ENCODE measurements around the gene TDRD1. TPM values are rescaled to one million over a fixed set of nuclear protein-coding genes. Genes with fewer than 3 reads are reported as not detected.

Gene TDRD1
- total RNA-seq, 1 experiment from 2014 or later: not detected

DNA sequence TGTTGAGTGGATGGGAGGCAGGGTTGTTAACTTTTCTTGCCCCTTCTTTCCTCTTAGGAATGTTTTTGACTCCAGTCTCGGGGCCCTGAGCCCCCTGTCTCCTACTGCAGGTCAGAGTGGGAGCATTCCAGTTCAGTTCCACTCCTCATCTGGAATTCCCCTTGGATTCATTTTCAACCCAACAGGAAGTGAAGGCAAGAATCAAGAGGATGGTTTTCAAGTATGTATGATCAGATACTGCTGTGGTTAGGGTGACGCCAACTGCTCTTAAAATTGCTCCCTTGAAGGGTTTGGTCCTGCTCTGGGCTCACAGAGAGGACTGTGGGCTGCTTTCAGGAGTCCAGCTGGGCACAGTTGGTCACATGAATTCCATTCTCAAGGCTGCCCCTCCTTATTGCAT, 81.9 kb downstream of the TDRD1 start:
- no peaks in the 10 kb centered on the region for H3K9me3 ChIP-seq (ENCODE audit: low read depth, low read length, poor library complexity, severe bottlenecking)
- H3K4me1 ChIP-seq (ENCODE audit: insufficient read depth, low read length, poor library complexity, severe bottlenecking): no peaks in the 10 kb centered on the region
- no peak overlapping the region for H3K4me3 ChIP-seq (ENCODE audit: low read depth, low read length, poor library complexity, severe bottlenecking)
- intact Hi-C loops (cut with micrococcal nuclease; ENCODE audit: unreplicated experiment): no loop called here
- H3K27ac ChIP-seq (ENCODE audit: low read depth, low read length, poor library complexity, severe bottlenecking): no peak overlapping the region
- ChIA-PET CTCF (no interaction called here), POLR2A (ENCODE audit: low non-redundant PET) (no interaction called here)
- DNase-seq (ENCODE audit: low spot score): no peak
- H3K36me3 ChIP-seq (ENCODE audit: insufficient read depth, low read length, poor library complexity, severe bottlenecking): no peaks in the 10 kb centered on the region
- no peaks in the 10 kb centered on the region for H3K27me3 ChIP-seq (replicated peaks; ENCODE audit: insufficient read depth, low read depth, low read length, poor library complexity)
- TF ChIP-seq, protein P1, sequence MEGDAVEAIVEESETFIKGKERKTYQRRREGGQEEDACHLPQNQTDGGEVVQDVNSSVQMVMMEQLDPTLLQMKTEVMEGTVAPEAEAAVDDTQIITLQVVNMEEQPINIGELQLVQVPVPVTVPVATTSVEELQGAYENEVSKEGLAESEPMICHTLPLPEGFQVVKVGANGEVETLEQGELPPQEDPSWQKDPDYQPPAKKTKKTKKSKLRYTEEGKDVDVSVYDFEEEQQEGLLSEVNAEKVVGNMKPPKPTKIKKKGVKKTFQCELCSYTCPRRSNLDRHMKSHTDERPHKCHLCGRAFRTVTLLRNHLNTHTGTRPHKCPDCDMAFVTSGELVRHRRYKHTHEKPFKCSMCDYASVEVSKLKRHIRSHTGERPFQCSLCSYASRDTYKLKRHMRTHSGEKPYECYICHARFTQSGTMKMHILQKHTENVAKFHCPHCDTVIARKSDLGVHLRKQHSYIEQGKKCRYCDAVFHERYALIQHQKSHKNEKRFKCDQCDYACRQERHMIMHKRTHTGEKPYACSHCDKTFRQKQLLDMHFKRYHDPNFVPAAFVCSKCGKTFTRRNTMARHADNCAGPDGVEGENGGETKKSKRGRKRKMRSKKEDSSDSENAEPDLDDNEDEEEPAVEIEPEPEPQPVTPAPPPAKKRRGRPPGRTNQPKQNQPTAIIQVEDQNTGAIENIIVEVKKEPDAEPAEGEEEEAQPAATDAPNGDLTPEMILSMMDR (conservative IDR thresholded peaks at IDR 0.05; ENCODE audit: low read depth, low read length): no peak
- TF ChIP-seq EZH2 (IDR thresholded peaks at IDR 0.05; ENCODE audit: borderline replicate concordance, low read depth, low read length, poor library complexity, severe bottlenecking): no peak
- no TSS peak for BruUV-seq (replicated peaks)

DNA sequence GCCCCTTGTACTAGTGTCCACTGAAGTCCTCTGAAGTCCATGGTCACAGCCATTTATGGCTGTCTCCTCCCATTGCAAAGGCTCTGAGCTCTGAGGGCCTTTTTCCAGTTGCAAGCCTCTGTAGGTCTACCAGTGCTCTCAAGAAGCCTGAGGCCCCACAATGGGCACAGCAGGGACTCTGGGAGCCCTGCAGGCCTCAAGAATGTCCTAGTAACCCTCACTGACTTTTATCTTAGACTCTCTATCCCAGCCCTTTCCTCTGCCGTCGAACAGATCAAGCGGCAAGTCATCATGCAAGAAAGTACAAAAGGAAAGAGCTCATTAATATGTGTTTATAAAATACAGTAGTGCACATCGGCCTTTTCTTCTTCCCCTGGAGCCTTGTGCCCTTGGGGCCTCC, 83.3 kb downstream of the TDRD1 start:
- no peaks in the 10 kb centered on the region for H3K36me3 ChIP-seq (ENCODE audit: insufficient read depth, low read length, poor library complexity, severe bottlenecking)
- TF ChIP-seq, protein P1 (conservative IDR thresholded peaks at IDR 0.05; ENCODE audit: low read depth, low read length): no peak
- TF ChIP-seq EZH2 (IDR thresholded peaks at IDR 0.05; ENCODE audit: borderline replicate concordance, low read depth, low read length, poor library complexity, severe bottlenecking): no peak
- intact Hi-C loops (cut with micrococcal nuclease; ENCODE audit: unreplicated experiment): no loop called here
- no peaks in the 10 kb centered on the region for H3K4me1 ChIP-seq (ENCODE audit: insufficient read depth, low read length, poor library complexity, severe bottlenecking)
- no peaks in the 10 kb centered on the region for H3K9me3 ChIP-seq (ENCODE audit: low read depth, low read length, poor library complexity, severe bottlenecking)
- no peaks in the 10 kb centered on the region for H3K27me3 ChIP-seq (replicated peaks; ENCODE audit: insufficient read depth, low read depth, low read length, poor library complexity)
- no peak overlapping the region for H3K27ac ChIP-seq (ENCODE audit: low read depth, low read length, poor library complexity, severe bottlenecking)
- ChIA-PET CTCF (no interaction called here), POLR2A (ENCODE audit: low non-redundant PET) (interaction anchor here (0.6 kb wide), 1 partner anchor 277 kb away, joined by 8 read pairs; no protein-coding TSS in a partner anchor)
- no peak overlapping the region for H3K4me3 ChIP-seq (ENCODE audit: low read depth, low read length, poor library complexity, severe bottlenecking)
- DNase-seq (ENCODE audit: low spot score): no peak
- BruUV-seq (replicated peaks): no TSS peak

DNA sequence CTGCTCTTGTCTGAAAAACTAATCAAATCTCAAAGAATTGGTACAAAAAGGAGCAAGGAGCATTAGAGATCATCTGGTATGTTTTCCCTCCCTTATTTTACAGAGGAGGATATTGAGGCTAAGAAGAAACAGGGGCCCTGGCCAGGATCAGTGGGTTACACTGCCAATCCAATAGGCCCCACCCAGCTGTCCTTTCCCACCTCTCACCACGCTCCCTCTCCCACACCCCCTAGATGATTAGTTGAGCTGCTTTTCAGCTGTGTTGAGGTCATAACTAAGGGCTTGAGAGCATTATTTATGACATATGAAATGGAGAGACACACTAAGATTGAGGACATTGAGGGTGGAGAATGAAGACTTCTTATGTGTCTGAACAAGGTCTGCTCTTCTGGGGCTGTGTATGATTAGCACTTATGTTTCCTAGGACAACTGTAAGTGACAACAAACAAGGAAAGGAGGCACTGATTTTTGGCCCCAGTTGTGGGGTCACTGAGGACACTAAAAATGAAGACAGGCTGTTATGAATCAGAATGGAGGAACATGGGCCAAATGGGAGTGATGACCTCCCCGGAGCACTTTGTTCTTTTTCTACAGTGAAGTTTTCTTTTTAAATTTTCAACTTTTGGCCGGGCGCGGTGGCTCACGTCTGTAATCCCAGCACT, 86.4 kb downstream of the TDRD1 start:
- POLR2A ChIA-PET (ENCODE audit: low non-redundant PET): no interaction called here
- Histone ChIP-seq H3K27ac (ENCODE audit: low read depth, low read length, poor library complexity, severe bottlenecking) (no peak overlapping the region), H3K4me1 (ENCODE audit: insufficient read depth, low read length, poor library complexity, severe bottlenecking) (no peaks in the 10 kb centered on the region), H3K27me3 (replicated peaks; ENCODE audit: insufficient read depth, low read depth, low read length, poor library complexity) (no peaks in the 10 kb centered on the region), H3K9me3 (ENCODE audit: low read depth, low read length, poor library complexity, severe bottlenecking) (no peaks in the 10 kb centered on the region), H3K36me3 (ENCODE audit: insufficient read depth, low read length, poor library complexity, severe bottlenecking) (no peaks in the 10 kb centered on the region), H3K4me3 (ENCODE audit: low read depth, low read length, poor library complexity, severe bottlenecking) (no peak overlapping the region)
- intact Hi-C loops (cut with micrococcal nuclease; ENCODE audit: unreplicated experiment): no loop called here
- TF ChIP-seq, protein P1 (conservative IDR thresholded peaks at IDR 0.05; ENCODE audit: low read depth, low read length): no peak
- no peak for TF ChIP-seq EZH2 (IDR thresholded peaks at IDR 0.05; ENCODE audit: borderline replicate concordance, low read depth, low read length, poor library complexity, severe bottlenecking)
- CTCF ChIA-PET: no interaction called here
- BruUV-seq (replicated peaks): no TSS peak
- no peak for DNase-seq (ENCODE audit: low spot score)
